ENCODE data around the gene RHOBTB3. TPM values are rescaled to one million over a fixed set of nuclear protein-coding genes. Genes with fewer than 3 reads are reported as not detected.

The RHOBTB3 gene
- total and polyA plus RNA-seq, 12 donors: 15.0 to 124 (median 90.4) TPM

GRCh38 chr5:95731571-95732554 lies 727 bp downstream of the RHOBTB3 start:
- peak; percentile 17 to 68 (median 33) for ATAC-seq
- peaks cover 0 to 9% (median 0%) of the 10 kb centered on the region in 7 donors for H3K27me3 ChIP-seq
- peak overlapping the region; percentile 79 to 98 (median 93) for H3K27ac ChIP-seq
- H3K4me3 ChIP-seq: peak overlapping the region; percentile 56 to 84 (median 78)
- intact Hi-C loops (cut with DNase I): loop anchor here in 9 of 10 donors (2.0 to 10.0 kb wide), 7 partner anchors 40 to 115 kb away; partner anchors contain the start of gene RFESD (in 3 of the 9)
- peaks cover 0 to 75% (median 48%) of the 10 kb centered on the region in 9 donors for H3K4me1 ChIP-seq
- no peaks in the 10 kb centered on the region for H3K9me3 ChIP-seq
- peaks cover 0 to 13% (median 0%) of the 10 kb centered on the region in 9 donors for H3K36me3 ChIP-seq
- peak; percentile 46 to 66 for DNase-seq
- TF ChIP-seq, protein P1, sequence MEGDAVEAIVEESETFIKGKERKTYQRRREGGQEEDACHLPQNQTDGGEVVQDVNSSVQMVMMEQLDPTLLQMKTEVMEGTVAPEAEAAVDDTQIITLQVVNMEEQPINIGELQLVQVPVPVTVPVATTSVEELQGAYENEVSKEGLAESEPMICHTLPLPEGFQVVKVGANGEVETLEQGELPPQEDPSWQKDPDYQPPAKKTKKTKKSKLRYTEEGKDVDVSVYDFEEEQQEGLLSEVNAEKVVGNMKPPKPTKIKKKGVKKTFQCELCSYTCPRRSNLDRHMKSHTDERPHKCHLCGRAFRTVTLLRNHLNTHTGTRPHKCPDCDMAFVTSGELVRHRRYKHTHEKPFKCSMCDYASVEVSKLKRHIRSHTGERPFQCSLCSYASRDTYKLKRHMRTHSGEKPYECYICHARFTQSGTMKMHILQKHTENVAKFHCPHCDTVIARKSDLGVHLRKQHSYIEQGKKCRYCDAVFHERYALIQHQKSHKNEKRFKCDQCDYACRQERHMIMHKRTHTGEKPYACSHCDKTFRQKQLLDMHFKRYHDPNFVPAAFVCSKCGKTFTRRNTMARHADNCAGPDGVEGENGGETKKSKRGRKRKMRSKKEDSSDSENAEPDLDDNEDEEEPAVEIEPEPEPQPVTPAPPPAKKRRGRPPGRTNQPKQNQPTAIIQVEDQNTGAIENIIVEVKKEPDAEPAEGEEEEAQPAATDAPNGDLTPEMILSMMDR (IDR thresholded peaks at IDR 0.05): peak in 1 of 9 donors; percentile 4
- 1 to 2% methylated on average over 51 to 64 of the region's 64 CpGs for WGBS, 2 donors

DNA sequence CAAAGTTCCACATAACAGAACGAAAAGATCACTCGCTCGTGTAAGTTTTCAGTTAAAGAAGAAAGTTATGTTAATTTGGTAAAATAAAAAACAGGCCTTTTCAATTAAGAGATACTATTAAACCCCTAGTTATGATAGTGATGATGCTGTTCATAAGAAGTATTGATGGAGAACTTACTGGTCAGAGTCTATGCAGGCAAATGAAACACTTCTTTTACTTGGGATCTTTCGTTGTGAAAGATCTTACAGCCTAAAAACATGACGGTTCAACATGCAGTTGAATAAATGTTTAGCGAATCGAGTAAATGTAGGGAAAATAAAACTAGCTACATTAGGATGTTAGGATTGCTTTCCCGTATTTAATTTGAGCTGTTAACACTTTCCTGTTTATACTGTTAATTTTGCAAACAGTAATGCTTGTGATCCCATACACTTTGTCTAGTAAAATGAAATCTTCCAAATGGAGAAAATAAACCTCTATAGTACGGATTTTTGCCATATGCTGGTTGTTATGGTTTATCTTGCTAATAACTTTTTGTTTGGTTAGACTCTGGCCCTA lies 2.0 kb downstream of the RHOBTB3 start:
- WGBS, 2 donors: 42 to 49% methylated on average over 9 of the region's 9 CpGs
- DNase-seq (no peak), ATAC-seq (no peak)
- TF ChIP-seq, protein P1 (IDR thresholded peaks at IDR 0.05): no peak
- H3K4me1 ChIP-seq: peaks cover 0 to 75% (median 49%) of the 10 kb centered on the region in 9 donors
- H3K36me3 ChIP-seq: peaks cover 0 to 25% (median 0%) of the 10 kb centered on the region in 9 donors
- H3K4me3 ChIP-seq: peak overlapping the region in 9 of 10 donors; percentile 61 to 84 (median 78)
- H3K9me3 ChIP-seq: no peaks in the 10 kb centered on the region
- intact Hi-C loops (cut with DNase I): loop anchor here in 9 of 10 donors (5.0 to 10.0 kb wide), 6 partner anchors 39 to 114 kb away; partner anchors contain the start of gene RFESD (in 3 of the 9)
- peaks cover 0 to 9% (median 0%) of the 10 kb centered on the region in 7 donors for H3K27me3 ChIP-seq
- peak overlapping the region; percentile 17 to 97 (median 93) for H3K27ac ChIP-seq

DNA sequence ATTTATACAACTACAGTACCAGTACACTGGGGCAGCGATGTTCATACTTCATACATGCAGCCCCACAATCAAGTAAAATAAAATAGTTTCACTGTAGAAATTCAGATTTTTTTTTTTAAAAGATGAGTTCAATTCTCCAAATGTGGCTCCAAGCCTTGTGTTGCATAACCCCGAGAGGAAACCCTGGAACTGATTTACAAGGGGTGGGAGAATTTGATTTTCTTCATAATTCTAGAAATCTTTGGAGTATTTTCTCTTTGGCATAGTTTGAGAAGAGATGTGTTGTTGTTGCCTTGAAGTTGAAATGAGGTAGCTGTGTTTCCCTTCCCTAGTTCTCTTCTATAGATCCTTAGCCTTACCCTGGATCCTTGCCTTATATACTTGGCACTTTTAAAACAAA lies 3.1 kb downstream of the RHOBTB3 start:
- Histone ChIP-seq H3K27me3 (peaks cover 0 to 9% (median 0%) of the 10 kb centered on the region in 7 donors), H3K4me3 (peak overlapping the region in 9 of 10 donors; percentile 61 to 84 (median 78)), H3K36me3 (peaks cover 0 to 35% (median 7%) of the 10 kb centered on the region in 9 donors), H3K27ac (peak overlapping the region; percentile 41 to 97 (median 93)), H3K9me3 (no peaks in the 10 kb centered on the region), H3K4me1 (peaks cover 0 to 70% (median 47%) of the 10 kb centered on the region in 9 donors)
- intact Hi-C loops (cut with DNase I): loop anchor here in 9 of 10 donors (2.0 to 10.0 kb wide), 7 partner anchors 38 to 123 kb away; partner anchors contain the start of gene RFESD (in 3 of the 9)
- 27 to 29% methylated on average over 2 of the region's 2 CpGs for WGBS, 2 donors
- ATAC-seq (no peak), DNase-seq (no peak)
- TF ChIP-seq, protein P1 (IDR thresholded peaks at IDR 0.05): no peak

DNA sequence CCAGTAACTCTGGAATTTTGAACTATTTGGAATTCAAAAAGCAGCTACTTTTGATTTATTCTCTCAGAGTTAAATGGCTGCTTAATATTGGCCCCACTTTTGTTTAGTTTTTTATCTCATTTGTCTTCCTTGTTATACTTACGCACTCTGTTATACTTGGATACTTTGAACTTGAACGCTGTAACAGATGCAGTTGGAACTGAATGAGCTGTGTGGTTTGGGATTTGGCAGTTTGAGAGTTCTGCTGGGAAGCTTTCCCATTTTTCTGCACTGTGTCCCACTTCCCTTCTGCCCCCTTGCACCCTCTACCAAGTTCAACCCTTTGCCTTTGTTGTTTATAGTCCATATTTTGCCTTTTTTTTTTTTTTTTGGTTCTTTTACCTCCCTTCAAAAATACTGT lies 3.8 kb downstream of the RHOBTB3 start:
- TF ChIP-seq, protein P1 (IDR thresholded peaks at IDR 0.05): no peak
- peak overlapping the region in 8 of 10 donors; percentile 61 to 84 (median 78) for H3K4me3 ChIP-seq

More for the DNA sequence above, 3.8 kb downstream of the RHOBTB3 start:
- Histone ChIP-seq H3K27me3 (peaks cover 0 to 9% (median 0%) of the 10 kb centered on the region in 7 donors), H3K9me3 (no peaks in the 10 kb centered on the region), H3K27ac (peak overlapping the region; percentile 41 to 97 (median 93)), H3K36me3 (peaks cover 0 to 42% (median 7%) of the 10 kb centered on the region in 9 donors), H3K4me1 (peaks cover 0 to 65% (median 47%) of the 10 kb centered on the region in 9 donors)
- intact Hi-C loops (cut with DNase I): loop anchor here in 9 of 10 donors (2.0 to 10.0 kb wide), 7 partner anchors 37 to 122 kb away; partner anchors contain the start of gene RFESD (in 3 of the 9)
- ATAC-seq (peak in 6 of 8 donors; percentile 9 to 70 (median 47)), DNase-seq (peak in 1 of 2 donors; percentile 43)
- WGBS, 2 donors: 30 to 31% methylated on average over 2 of the region's 2 CpGs
